Posterior cingulate gyrus (tissue), 11 donors: ENCODE measurements around the gene PIM1.
"Not testable (repeated sequence)": the region's sequence is repeated elsewhere in the genome, so short reads cannot be mapped to it uniquely, and the experiment has no call there.

ENCODE experiments used
- DNase-seq, 10 donors: peaks; one replicate each; pipeline versions ENCODE4 v3.0.0 to v3.0.0-alpha.2; 2020 to 2021; ENCODE audit warnings: mixed read lengths in 3 of 10
- intact Hi-C: fragments of 100-400 bp; cut with DNase I; formaldehyde crosslinking; loops from one replicate; pipeline ENCODE4 v1.15.1; 2023

The PIM1 gene

GRCh38 chr6:37182736-37183590 lies 13.0 kb downstream of the PIM1 start:
- intact Hi-C loops = no loop called here
- no peak for DNase-seq

- DNase-seq = not testable (repeated sequence)
Observed at GRCh38 chr6:37185949-37186720, 16.2 kb downstream of the PIM1 start.

GRCh38 chr6:37187321-37188022 lies 17.5 kb downstream of the PIM1 start:
- DNase-seq = no peak
- intact Hi-C loops = no loop called here

More at GRCh38 chr6:37185949-37186720, 16.2 kb downstream of the PIM1 start:
- intact Hi-C loops = not testable (repeated sequence)

GRCh38 chr6:37188962-37189510 lies 19.1 kb downstream of the PIM1 start:
- no peak for DNase-seq
- intact Hi-C loops = no loop called here

GRCh38 chr6:37190159-37190535 lies 20.2 kb downstream of the PIM1 start:
- no peak for DNase-seq
- intact Hi-C loops = no loop called here

- no peak for DNase-seq
- intact Hi-C loops = no loop called here
Observed at GRCh38 chr6:37192666-37193065, 22.7 kb downstream of the PIM1 start.

GRCh38 chr6:37194886-37195285 lies 24.9 kb downstream of the PIM1 start:
- intact Hi-C loops, DNase-seq: not testable (repeated sequence)

- intact Hi-C loops = not testable (repeated sequence)
Observed at GRCh38 chr6:37196451-37196850, 26.5 kb downstream of the PIM1 start.

GRCh38 chr6:37200085-37200484 lies 30.1 kb downstream of the PIM1 start:
- intact Hi-C loops = no loop called here
- no peak for DNase-seq

More at GRCh38 chr6:37196451-37196850, 26.5 kb downstream of the PIM1 start:
- DNase-seq = not testable (repeated sequence)

GRCh38 chr6:37201726-37202125 lies 31.8 kb downstream of the PIM1 start:
- intact Hi-C loops = no loop called here
- DNase-seq = no peak

GRCh38 chr6:37202788-37203491 lies 33.0 kb downstream of the PIM1 start:
- intact Hi-C loops = no loop called here
- no peak for DNase-seq

- no peak for DNase-seq
- intact Hi-C loops = no loop called here
Observed at GRCh38 chr6:37204014-37204751, 34.2 kb downstream of the PIM1 start.

- intact Hi-C loops = no loop called here
- no peak for DNase-seq
Observed at GRCh38 chr6:37205175-37205996, 35.4 kb downstream of the PIM1 start.

GRCh38 chr6:37205997-37206340 lies 36.0 kb downstream of the PIM1 start:
- no peak for DNase-seq
- intact Hi-C loops = no loop called here

- intact Hi-C loops = no loop called here
Observed at GRCh38 chr6:37206622-37207021, 36.7 kb downstream of the PIM1 start.

GRCh38 chr6:37207903-37208456 lies 38.0 kb downstream of the PIM1 start:
- DNase-seq = peak; percentile 39 to 95 (median 76)
- intact Hi-C loops = no loop called here

More at GRCh38 chr6:37206622-37207021, 36.7 kb downstream of the PIM1 start:
- DNase-seq = no peak

- intact Hi-C loops = no loop called here
- no peak for DNase-seq
Observed at GRCh38 chr6:37208793-37209192, 38.8 kb downstream of the PIM1 start.
